ENCODE results near the gene TMEM140. TPM values are rescaled to one million over a fixed set of nuclear protein-coding genes. Genes with fewer than 3 reads are reported as not detected.
A peak's percentile ranks its signal among the peaks of the same experiment; 100 is the strongest.

TMEM140 gene
- total and polyA plus RNA-seq, 2 of the 13 experiments (the other 11 are each of a cell fraction or from before 2014, with no cell fraction given): 9.2 to 21.7 TPM

DNA sequence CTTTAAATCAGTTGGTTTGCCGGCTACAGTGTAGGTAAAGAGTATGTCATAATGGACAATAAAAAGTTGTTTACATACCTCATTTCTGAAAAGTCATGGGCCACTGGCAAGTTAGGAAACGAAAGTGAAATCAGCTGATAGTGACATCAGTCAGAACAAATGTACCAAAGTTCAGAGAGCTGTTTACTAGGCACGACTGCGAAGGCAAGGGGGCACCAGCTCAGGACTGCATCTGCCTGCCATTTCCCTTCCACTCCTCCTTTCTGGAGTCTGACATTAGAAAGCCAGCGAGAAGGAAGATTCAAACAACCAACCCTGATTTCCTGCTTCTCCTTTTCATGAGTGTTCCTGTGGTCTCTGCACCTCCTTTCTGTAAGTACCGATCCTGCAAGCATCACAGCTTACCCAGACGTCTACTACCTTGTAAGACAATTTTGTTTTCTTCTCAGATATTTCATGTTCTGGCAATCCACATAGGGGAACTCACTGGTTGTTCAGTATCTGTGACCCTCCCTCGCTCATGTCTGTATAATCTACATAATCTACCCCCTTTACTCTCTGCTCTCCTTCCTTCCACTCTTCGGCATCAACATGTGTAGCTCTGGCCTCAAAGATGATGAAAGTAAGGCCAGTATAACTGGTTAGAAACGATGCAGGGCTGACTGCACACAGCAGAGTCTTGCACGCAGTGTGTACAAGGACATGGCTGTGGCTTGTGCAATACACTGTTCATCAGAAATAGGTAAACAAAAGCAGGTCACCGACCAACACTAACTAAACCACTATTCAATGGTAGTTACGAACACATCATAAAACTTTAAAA is at the start of gene TMEM140 (continued):
- TF ChIP-seq ZMYM3 (CRISPR knock-in tag; IDR thresholded peaks at IDR 0.05) (peak; percentile 27; the same call in 1 of the 2 replicates), TAF15 (IDR thresholded peaks at IDR 0.05; ENCODE audit: low read depth, low read length, poor library complexity, severe bottlenecking) (no peak), WIZ (CRISPR knock-in tag; IDR thresholded peaks at IDR 0.05) (peak; percentile 46; the same call in 1 of the 2 replicates), ZNF225 (CRISPR knock-in tag; IDR thresholded peaks at IDR 0.05) (no peak), FIP1L1 (IDR thresholded peaks at IDR 0.05; ENCODE audit: borderline replicate concordance, insufficient read depth, low read depth, low read length) (no peak), SRF (IDR thresholded peaks at IDR 0.05; ENCODE audit: low read depth, low read length) (no peak), SIN3B (IDR thresholded peaks at IDR 0.05; ENCODE audit: low read length) (no peak), ATM (IDR thresholded peaks at IDR 0.05; ENCODE audit: borderline replicate concordance) (no peak), PAWR (CRISPR knock-in tag; IDR thresholded peaks at IDR 0.05; ENCODE audit: borderline replicate concordance) (no peak), ZNF747 (CRISPR knock-in tag; IDR thresholded peaks at IDR 0.05; ENCODE audit: borderline replicate concordance) (0 out of 2 replicates have a peak, but pooled peaks have one; percentile 50), ZNF329 (CRISPR knock-in tag; IDR thresholded peaks at IDR 0.05; ENCODE audit: low read depth) (0 out of 2 replicates have a peak, but pooled peaks have one; percentile 51), NFE2L2 (IDR thresholded peaks at IDR 0.05; ENCODE audit: low read length) (peak; percentile 59; the same call in 1 of the 2 replicates), ZSCAN21 (CRISPR knock-in tag; IDR thresholded peaks at IDR 0.05; ENCODE audit: borderline replicate concordance) (peak; percentile 46; the same call in 1 of the 2 replicates), BORCS8-MEF2B (CRISPR knock-in tag; IDR thresholded peaks at IDR 0.05) (no peak), AGO2 (optimal IDR thresholded peaks at IDR 0.05; ENCODE audit: low read depth, low read length) (no peak), NFIB (CRISPR knock-in tag; IDR thresholded peaks at IDR 0.05; ENCODE audit: borderline replicate concordance) (no peak)
- TF ChIP-seq, protein P1, sequence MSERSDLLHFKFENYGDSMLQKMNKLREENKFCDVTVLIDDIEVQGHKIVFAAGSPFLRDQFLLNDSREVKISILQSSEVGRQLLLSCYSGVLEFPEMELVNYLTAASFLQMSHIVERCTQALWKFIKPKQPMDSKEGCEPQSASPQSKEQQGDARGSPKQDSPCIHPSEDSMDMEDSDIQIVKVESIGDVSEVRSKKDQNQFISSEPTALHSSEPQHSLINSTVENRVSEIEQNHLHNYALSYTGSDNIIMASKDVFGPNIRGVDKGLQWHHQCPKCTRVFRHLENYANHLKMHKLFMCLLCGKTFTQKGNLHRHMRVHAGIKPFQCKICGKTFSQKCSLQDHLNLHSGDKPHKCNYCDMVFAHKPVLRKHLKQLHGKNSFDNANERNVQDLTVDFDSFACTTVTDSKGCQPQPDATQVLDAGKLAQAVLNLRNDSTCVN (CRISPR knock-in tag; IDR thresholded peaks at IDR 0.05; ENCODE audit: borderline replicate concordance): no peak
- TF ChIP-seq, protein P2, sequence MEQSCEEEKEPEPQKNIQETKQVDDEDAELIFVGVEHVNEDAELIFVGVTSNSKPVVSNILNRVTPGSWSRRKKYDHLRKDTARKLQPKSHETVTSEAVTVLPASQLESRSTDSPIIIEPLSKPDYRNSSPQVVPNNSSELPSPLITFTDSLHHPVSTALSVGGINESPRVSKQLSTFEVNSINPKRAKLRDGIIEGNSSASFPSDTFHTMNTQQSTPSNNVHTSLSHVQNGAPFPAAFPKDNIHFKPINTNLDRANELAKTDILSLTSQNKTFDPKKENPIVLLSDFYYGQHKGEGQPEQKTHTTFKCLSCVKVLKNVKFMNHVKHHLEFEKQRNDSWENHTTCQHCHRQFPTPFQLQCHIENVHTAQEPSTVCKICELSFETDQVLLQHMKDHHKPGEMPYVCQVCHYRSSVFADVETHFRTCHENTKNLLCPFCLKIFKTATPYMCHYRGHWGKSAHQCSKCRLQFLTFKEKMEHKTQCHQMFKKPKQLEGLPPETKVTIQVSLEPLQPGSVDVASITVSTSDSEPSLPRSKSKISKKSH (CRISPR knock-in tag; IDR thresholded peaks at IDR 0.05; ENCODE audit: borderline replicate concordance): no peak
- TF ChIP-seq, protein P3, sequence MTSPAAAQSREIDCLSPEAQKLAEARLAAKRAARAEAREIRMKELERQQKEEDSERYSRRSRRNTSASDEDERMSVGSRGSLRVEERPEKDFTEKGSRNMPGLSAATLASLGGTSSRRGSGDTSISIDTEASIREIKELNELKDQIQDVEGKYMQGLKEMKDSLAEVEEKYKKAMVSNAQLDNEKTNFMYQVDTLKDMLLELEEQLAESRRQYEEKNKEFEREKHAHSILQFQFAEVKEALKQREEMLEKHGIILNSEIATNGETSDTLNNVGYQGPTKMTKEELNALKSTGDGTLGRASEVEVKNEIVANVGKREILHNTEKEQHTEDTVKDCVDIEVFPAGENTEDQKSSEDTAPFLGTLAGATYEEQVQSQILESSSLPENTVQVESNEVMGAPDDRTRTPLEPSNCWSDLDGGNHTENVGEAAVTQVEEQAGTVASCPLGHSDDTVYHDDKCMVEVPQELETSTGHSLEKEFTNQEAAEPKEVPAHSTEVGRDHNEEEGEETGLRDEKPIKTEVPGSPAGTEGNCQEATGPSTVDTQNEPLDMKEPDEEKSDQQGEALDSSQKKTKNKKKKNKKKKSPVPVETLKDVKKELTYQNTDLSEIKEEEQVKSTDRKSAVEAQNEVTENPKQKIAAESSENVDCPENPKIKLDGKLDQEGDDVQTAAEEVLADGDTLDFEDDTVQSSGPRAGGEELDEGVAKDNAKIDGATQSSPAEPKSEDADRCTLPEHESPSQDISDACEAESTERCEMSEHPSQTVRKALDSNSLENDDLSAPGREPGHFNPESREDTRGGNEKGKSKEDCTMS (CRISPR knock-in tag; conservative IDR thresholded peaks at IDR 0.05): no peak
- TF ChIP-seq, protein P4, sequence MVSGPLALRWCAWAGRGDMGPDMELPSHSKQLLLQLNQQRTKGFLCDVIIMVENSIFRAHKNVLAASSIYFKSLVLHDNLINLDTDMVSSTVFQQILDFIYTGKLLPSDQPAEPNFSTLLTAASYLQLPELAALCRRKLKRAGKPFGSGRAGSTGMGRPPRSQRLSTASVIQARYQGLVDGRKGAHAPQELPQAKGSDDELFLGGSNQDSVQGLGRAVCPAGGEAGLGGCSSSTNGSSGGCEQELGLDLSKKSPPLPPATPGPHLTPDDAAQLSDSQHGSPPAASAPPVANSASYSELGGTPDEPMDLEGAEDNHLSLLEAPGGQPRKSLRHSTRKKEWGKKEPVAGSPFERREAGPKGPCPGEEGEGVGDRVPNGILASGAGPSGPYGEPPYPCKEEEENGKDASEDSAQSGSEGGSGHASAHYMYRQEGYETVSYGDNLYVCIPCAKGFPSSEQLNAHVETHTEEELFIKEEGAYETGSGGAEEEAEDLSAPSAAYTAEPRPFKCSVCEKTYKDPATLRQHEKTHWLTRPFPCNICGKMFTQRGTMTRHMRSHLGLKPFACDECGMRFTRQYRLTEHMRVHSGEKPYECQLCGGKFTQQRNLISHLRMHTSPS (CRISPR knock-in tag; IDR thresholded peaks at IDR 0.05; ENCODE audit: low read depth): peak; percentile 65; the same call in 1 of the 2 replicates
- TF ChIP-seq, protein P5, sequence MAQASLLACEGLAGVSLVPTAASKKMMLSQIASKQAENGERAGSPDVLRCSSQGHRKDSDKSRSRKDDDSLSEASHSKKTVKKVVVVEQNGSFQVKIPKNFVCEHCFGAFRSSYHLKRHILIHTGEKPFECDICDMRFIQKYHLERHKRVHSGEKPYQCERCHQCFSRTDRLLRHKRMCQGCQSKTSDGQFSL (CRISPR knock-in tag; IDR thresholded peaks at IDR 0.05): no peak
